Activated CD8-positive, alpha-beta memory T cell treated with anti-CD3 and anti-CD28 coated beads, Interleukin-2, amount 50 U/mL, for 1 hour (primary cell): Measurements from ENCODE around the gene FNDC5.
"Not testable (repeated sequence)": the region's sequence is repeated elsewhere in the genome, so short reads cannot be mapped to it uniquely, and the experiment has no call there.

Experiments
- DNase-seq: peaks from one replicate; pipeline ENCODE4 v3.0.0-alpha.2; 2020; ENCODE audit errors: extremely low read depth

FNDC5 gene

GRCh38 chr1:32870615-32871363 lies at the start of gene FNDC5:
TSS of gene FNDC5 (minus strand) at chr1:32870912.
- no peak for DNase-seq

- no peak for DNase-seq
These were observed 49.4 kb upstream of the FNDC5 start for GRCh38 chr1:32919811-32920733.

- no peak for DNase-seq
These were observed 47.5 kb upstream of the FNDC5 start for GRCh38 chr1:32918179-32918578.

GRCh38 chr1:32917521-32917920 lies 46.8 kb upstream of the FNDC5 start:
- no peak for DNase-seq

- no peak for DNase-seq
These were observed 45.3 kb upstream of the FNDC5 start for GRCh38 chr1:32915766-32916706.

- no peak for DNase-seq
These were observed 39.6 kb upstream of the FNDC5 start for GRCh38 chr1:32910319-32910718.

GRCh38 chr1:32907435-32907834 lies 36.7 kb upstream of the FNDC5 start:
- DNase-seq = no peak

GRCh38 chr1:32906654-32907053 lies 35.9 kb upstream of the FNDC5 start:
- no peak for DNase-seq

- not testable (repeated sequence) for DNase-seq
These were observed 34.9 kb upstream of the FNDC5 start for GRCh38 chr1:32905588-32905987.

GRCh38 chr1:32904797-32905196 lies 34.1 kb upstream of the FNDC5 start:
- no peak for DNase-seq

GRCh38 chr1:32903991-32904785 lies 33.5 kb upstream of the FNDC5 start:
- DNase-seq = no peak

GRCh38 chr1:32902535-32902920 lies 31.8 kb upstream of the FNDC5 start:
- DNase-seq = no peak

- no peak for DNase-seq
These were observed 31.3 kb upstream of the FNDC5 start for GRCh38 chr1:32901823-32902534.

- no peak for DNase-seq
These were observed 30.5 kb upstream of the FNDC5 start, which contains the start of gene TMEM54 for GRCh38 chr1:32900956-32901822. TSS of gene TMEM54 (minus strand) at chr1:32901389. CDS start at chr1:32901238, 151 bp downstream.

GRCh38 chr1:32900371-32900955 lies 29.8 kb upstream of the FNDC5 start:
- DNase-seq = no peak

- no peak for DNase-seq
These were observed 29.0 kb upstream of the FNDC5 start for GRCh38 chr1:32899586-32900296.

- no peak for DNase-seq
These were observed 28.2 kb upstream of the FNDC5 start for GRCh38 chr1:32898958-32899357.

GRCh38 chr1:32898056-32898455 lies 27.3 kb upstream of the FNDC5 start:
- no peak for DNase-seq
